ENCODE measurements around the gene CAMTA1. TPM values are rescaled to one million over a fixed set of nuclear protein-coding genes. Genes with fewer than 3 reads are reported as not detected.
"Not testable (repeated sequence)": the region's sequence is repeated elsewhere in the genome, so short reads cannot be mapped to it uniquely, and the experiment has no call there.

Gene CAMTA1
- total RNA-seq, 2 experiments from 2014 or later = 43.3 to 46.0 TPM

DNA sequence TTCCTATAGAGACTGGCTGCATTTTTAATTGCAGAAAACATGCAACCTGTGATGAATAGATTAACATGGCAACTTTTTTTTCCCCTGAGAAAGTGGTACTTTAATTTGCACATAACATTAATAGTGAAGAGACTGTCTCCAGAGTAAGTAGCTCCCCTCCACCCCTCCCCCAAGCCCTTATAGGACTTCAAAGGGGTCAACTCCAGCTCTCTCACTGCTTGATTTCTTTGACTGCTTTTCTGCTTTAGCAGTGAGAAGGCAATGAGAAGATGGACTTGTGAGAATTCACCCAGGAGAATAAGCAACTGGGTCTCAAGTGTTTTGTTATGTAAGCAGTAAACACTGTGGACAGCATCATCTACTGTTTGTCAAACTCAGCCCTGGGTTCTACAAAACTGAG, 355.0 kb downstream of the CAMTA1 start:
- ChIA-PET CTCF (interaction anchor here (1.4 kb wide), 1 partner anchor 250 kb away, joined by 3 read pairs; no protein-coding TSS in a partner anchor), POLR2A (no interaction called here)
- Mint-ChIP-seq H3K36me3 (ENCODE audit: low read depth) (no peaks in the 10 kb centered on the region), H3K27me3 (ENCODE audit: low read depth) (peaks cover 4% of the 10 kb centered on the region), H3K9me3 (ENCODE audit: insufficient read depth) (no peaks in the 10 kb centered on the region), H3K4me1 (ENCODE audit: low read depth) (no peaks in the 10 kb centered on the region), H3K27ac (no peak overlapping the region), H3K4me3 (no peak overlapping the region)
- ATAC-seq (no peak), DNase-seq (no peak)

DNA sequence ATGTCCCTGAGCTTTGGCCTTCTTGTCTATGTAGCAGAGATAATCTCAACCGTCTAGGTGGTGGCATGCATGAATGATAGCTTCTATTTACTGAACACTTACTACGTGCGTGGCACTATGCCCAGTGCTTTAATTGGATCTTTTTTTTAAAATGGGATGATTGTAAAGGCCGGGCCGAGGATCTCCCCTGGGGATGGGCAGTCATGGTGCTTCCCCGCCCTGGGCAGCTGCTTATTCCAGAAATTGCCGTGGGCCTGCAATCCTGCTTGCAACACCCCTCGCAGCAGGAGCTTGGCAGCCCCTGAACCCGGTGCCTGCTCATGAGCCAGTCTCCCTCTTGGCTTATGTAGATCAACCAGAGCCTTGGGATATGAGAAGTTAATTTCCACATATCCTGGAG, 360.7 kb downstream of the CAMTA1 start:
- H3K9me3 Mint-ChIP-seq (ENCODE audit: insufficient read depth) = no peaks in the 10 kb centered on the region
- no peak overlapping the region for H3K4me3 Mint-ChIP-seq
- H3K27me3 Mint-ChIP-seq (ENCODE audit: low read depth) = no peaks in the 10 kb centered on the region
- ATAC-seq (no peak), DNase-seq (no peak)
- H3K4me1 Mint-ChIP-seq (ENCODE audit: low read depth) = no peaks in the 10 kb centered on the region
- CTCF ChIA-PET = no interaction called here
- no peaks in the 10 kb centered on the region for H3K36me3 Mint-ChIP-seq (ENCODE audit: low read depth)
- POLR2A ChIA-PET = no interaction called here
- H3K27ac Mint-ChIP-seq = no peak overlapping the region

DNA sequence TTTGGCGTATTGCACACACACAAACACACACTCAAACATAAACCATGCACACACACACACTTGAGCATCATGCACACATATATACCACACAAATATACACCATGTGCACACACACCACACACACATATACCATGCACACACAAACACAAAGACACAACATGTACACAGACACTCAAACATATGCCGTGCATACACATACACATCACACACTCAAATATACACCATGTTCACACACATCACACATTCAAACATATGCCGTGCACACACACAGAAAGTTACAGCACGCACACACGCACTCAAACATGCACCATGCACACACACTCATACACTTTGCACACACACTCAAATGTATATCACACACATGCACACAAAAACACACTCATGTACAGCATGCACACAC, 361.5 kb downstream of the CAMTA1 start:
- ATAC-seq (no peak), DNase-seq (no peak)
- H3K36me3 Mint-ChIP-seq (ENCODE audit: low read depth) = no peaks in the 10 kb centered on the region
- ChIA-PET CTCF (no interaction called here), POLR2A (no interaction called here)
- no peak overlapping the region for H3K27ac Mint-ChIP-seq
- H3K27me3 Mint-ChIP-seq (ENCODE audit: low read depth) = no peaks in the 10 kb centered on the region
- H3K9me3 Mint-ChIP-seq (ENCODE audit: insufficient read depth) = no peaks in the 10 kb centered on the region
- no peaks in the 10 kb centered on the region for H3K4me1 Mint-ChIP-seq (ENCODE audit: low read depth)
- H3K4me3 Mint-ChIP-seq = no peak overlapping the region

DNA sequence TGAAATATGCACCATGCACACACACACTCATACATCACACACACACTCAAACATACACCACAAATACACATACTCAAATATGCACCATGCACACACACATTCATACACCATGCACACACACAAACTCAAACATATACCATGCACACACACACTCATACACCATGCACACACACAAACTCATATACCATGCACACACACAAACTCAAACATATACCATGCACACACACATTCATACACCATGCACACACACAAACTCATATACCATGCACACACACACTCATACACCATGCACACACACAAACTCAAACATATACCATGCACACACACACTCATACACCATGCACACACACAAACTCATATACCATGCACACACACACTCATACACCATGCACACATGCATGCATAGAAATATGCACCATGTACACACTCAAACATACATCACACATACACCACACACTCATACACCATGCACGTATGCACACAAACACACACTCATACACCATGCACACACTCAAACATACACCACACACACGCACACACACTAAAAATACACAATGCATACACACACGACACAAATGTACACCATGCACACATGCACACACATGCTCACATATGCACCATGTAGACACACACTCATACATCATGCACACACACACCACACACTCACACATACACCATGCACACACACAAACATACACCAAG, 362.5 kb downstream of the CAMTA1 start:
- H3K4me3 Mint-ChIP-seq; ATAC-seq; H3K9me3 Mint-ChIP-seq (ENCODE audit: insufficient read depth); CTCF ChIA-PET; DNase-seq; POLR2A ChIA-PET; H3K36me3 Mint-ChIP-seq (ENCODE audit: low read depth); H3K4me1 Mint-ChIP-seq (ENCODE audit: low read depth); H3K27me3 Mint-ChIP-seq (ENCODE audit: low read depth); H3K27ac Mint-ChIP-seq: not testable (repeated sequence)

DNA sequence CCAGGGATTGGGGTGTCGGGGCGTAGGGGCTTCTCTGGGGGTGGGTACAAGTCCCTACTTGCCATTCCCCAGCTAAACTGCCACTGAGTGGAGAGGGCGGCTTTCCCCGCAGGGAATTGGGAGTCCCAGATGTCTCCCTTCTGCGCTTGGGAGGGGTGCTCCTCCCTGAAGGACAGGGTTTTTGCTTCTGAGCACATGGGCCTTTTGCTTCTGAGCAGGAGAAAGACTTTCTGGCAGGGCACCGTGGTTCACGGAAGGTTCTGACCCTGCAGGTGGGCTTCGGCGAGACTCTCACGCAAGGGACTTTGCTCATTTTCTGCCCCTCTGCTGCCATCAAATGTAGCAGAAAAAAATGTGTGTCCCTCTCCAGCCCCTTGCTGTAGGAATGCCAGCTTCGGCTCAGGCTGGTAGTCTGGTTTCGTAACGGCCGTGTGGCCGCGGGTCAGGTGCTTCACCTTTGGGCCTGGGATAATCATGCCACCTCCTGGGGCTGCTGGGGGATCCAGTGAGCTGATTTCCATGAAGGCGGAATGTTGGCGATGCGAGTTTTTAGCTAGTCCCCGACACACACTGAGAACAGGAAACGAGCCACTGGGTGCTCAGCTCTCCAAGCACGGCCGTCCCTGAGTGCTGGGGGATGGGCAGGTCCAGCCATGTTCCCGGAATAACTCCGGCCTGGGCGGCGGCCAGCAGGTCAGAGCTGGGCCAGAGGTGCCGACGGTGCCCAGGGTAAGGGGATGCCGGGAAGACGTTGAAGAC, 364.0 kb downstream of the CAMTA1 start:
- no peak for ATAC-seq
- no peaks in the 10 kb centered on the region for H3K9me3 Mint-ChIP-seq (ENCODE audit: insufficient read depth)
- ChIA-PET CTCF (no interaction called here), POLR2A (no interaction called here)
- H3K27me3 Mint-ChIP-seq (ENCODE audit: low read depth) = no peaks in the 10 kb centered on the region
- no peak for DNase-seq
- H3K4me3 Mint-ChIP-seq = no peak overlapping the region
- no peak overlapping the region for H3K27ac Mint-ChIP-seq
- H3K4me1 Mint-ChIP-seq (ENCODE audit: low read depth) = no peaks in the 10 kb centered on the region
- H3K36me3 Mint-ChIP-seq (ENCODE audit: low read depth) = no peaks in the 10 kb centered on the region

DNA sequence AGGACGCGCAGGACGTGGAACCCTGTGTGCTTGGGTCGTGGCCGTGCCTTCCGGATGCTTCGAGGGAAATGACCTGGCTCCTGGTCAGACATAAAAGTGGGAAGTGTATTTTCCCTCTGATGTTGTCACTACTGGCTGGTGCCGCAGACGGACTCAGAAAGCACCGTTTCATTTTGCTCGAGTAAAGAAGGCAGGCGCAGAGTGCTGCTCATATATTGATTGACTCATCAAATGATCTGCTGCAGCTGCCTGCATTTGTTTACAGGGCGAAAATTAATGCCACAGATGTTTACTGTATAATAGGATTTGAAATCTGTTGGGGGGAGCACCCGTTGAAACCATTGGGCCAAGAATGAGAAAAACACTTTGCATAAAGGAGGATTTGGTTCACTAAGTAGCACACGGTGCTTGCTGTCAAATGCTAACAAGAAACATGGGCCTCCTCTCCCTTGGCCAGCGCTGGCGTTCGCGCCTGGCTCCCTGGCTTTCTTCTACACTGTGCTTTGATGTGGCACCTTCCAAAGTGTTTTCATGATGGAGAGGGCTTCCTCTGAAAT, 365.5 kb downstream of the CAMTA1 start:
- ATAC-seq (no peak), DNase-seq (no peak)
- Mint-ChIP-seq H3K27me3 (ENCODE audit: low read depth) (no peaks in the 10 kb centered on the region), H3K36me3 (ENCODE audit: low read depth) (no peaks in the 10 kb centered on the region), H3K27ac (no peak overlapping the region), H3K4me3 (no peak overlapping the region), H3K4me1 (ENCODE audit: low read depth) (no peaks in the 10 kb centered on the region), H3K9me3 (ENCODE audit: insufficient read depth) (no peaks in the 10 kb centered on the region)
- ChIA-PET POLR2A (no interaction called here), CTCF (no interaction called here)

DNA sequence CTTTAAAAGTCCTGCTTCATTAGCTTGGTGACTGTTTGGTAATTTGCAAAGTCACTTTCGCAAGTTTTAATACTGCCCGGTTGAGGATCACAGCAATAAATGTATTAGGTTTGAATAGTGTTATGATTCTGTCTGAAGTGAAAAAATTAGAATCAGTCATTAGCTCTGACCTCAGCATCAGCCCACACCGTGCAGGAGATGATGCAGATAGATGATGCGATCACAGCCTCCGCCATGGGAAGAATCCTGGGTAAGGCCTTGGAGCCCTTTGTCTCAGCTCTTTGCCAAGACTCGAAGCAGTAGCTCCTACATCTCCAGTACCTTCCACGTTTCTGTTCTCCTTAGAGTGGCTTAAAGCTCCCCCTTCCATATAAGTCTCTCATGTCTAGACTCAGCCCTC, 366.7 kb downstream of the CAMTA1 start:
- ChIA-PET POLR2A (no interaction called here), CTCF (no interaction called here)
- Mint-ChIP-seq H3K4me3 (no peak overlapping the region), H3K9me3 (ENCODE audit: insufficient read depth) (no peaks in the 10 kb centered on the region), H3K36me3 (ENCODE audit: low read depth) (no peaks in the 10 kb centered on the region), H3K4me1 (ENCODE audit: low read depth) (no peaks in the 10 kb centered on the region), H3K27me3 (ENCODE audit: low read depth) (no peaks in the 10 kb centered on the region), H3K27ac (no peak overlapping the region)
- DNase-seq (no peak), ATAC-seq (no peak)

DNA sequence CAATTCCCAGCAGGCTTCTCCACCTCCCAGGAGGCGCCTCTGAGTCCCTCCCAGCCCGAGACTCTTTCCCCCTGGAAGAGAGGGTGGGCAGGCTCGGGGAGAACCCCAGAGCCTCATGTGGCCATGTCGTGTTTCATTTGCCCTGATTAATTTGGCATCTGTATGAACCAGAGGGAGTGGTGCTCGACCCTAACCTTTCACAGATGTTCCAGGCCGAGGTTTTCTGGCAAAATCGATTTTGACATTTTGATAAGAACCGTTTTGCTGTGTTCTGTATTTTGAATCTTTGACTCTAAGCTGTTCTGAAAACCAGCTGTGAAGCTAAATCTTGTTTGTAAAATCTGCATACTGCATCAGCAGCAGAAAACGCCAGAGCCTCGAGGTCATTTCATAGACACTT, 367.4 kb downstream of the CAMTA1 start:
- no peaks in the 10 kb centered on the region for H3K9me3 Mint-ChIP-seq (ENCODE audit: insufficient read depth)
- no peaks in the 10 kb centered on the region for H3K4me1 Mint-ChIP-seq (ENCODE audit: low read depth)
- H3K4me3 Mint-ChIP-seq = no peak overlapping the region
- no peaks in the 10 kb centered on the region for H3K36me3 Mint-ChIP-seq (ENCODE audit: low read depth)
- ChIA-PET CTCF (no interaction called here), POLR2A (no interaction called here)
- no peak for DNase-seq
- no peak overlapping the region for H3K27ac Mint-ChIP-seq
- no peaks in the 10 kb centered on the region for H3K27me3 Mint-ChIP-seq (ENCODE audit: low read depth)
- ATAC-seq = no peak

DNA sequence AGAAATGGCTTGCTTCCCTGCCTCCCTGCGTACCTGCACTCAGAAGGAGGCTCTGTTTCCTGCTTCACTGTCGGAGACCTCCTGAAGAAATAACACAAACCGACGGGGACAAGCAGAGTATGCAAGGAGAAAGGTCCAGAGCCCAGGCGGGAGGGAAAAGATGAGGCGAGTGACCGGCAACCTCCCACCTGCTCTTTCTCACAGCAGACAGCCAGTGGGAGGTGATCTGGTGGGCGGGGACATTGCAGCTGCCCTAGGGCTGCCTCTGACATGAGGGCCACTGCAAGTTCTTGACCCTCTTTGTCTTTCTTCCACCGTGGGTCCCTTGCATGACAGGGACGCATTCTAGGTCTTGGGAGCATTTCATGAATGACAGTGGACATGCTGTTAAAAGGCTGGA, 368.2 kb downstream of the CAMTA1 start:
- H3K4me1 Mint-ChIP-seq (ENCODE audit: low read depth) = no peaks in the 10 kb centered on the region
- H3K27me3 Mint-ChIP-seq (ENCODE audit: low read depth) = no peaks in the 10 kb centered on the region
- ChIA-PET CTCF (no interaction called here), POLR2A (no interaction called here)
- ATAC-seq (no peak), DNase-seq (no peak)
- H3K36me3 Mint-ChIP-seq (ENCODE audit: low read depth) = no peaks in the 10 kb centered on the region
- H3K9me3 Mint-ChIP-seq (ENCODE audit: insufficient read depth) = no peaks in the 10 kb centered on the region
- no peak overlapping the region for H3K27ac Mint-ChIP-seq
- H3K4me3 Mint-ChIP-seq = no peak overlapping the region

DNA sequence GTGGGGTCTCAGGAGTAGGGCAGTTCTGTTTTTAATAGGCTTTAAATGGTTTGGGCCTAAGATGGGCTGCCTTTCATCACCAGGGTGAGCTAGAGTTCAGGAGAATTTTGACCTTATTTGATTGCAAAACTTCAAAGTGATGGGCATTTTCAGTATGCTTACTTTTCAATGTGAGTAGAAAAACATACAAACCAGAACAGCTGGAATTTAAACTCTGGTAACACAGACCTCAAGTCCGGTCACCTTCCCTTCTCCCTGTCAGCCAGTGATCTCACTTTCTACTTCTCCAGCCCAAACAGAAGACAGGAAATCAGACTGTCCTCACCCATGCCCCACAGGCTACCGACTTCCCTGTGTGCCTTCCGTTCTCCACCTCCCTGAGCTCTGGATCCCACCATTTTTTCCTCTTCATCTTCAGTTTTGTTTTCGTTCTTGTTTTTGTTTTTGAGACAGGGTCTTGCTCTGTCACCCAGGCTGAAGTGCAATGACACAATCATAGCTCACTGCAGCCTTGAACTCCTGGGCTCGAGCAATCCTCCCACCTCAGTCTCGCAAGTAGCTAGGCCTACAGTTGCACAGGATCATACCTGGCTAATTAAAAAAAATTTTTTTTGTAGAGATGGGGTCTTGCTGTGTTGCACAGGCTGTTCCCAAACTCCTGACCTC, 374.0 kb downstream of the CAMTA1 start:
- Mint-ChIP-seq H3K9me3 (ENCODE audit: insufficient read depth) (no peaks in the 10 kb centered on the region), H3K36me3 (ENCODE audit: low read depth) (no peaks in the 10 kb centered on the region), H3K27ac (no peak overlapping the region), H3K4me1 (ENCODE audit: low read depth) (no peaks in the 10 kb centered on the region), H3K4me3 (no peak overlapping the region), H3K27me3 (ENCODE audit: low read depth) (no peaks in the 10 kb centered on the region)
- ChIA-PET CTCF (no interaction called here), POLR2A (no interaction called here)
- ATAC-seq (no peak), DNase-seq (no peak)

DNA sequence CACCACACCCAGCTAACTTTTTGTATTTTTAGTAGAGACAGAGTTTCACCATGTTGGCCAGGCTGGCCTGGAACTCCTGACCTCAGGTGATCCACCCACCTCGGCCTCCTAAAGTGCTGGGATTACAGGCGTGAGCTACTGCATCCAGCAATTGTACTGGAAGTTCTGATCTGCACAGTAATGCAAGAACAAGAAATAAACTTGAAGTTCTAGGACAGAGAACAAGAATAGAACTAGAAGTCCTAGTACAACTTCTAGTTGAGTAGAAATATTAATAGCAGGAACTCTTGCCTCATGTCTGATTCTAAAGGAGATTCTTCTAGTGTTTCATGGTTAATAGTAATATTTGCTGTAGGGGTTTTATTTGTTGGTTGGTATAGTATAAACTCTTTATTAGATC, 383.3 kb downstream of the CAMTA1 start:
- ATAC-seq; H3K9me3 Mint-ChIP-seq (ENCODE audit: insufficient read depth); H3K36me3 Mint-ChIP-seq (ENCODE audit: low read depth); POLR2A ChIA-PET; CTCF ChIA-PET; H3K4me1 Mint-ChIP-seq (ENCODE audit: low read depth); H3K4me3 Mint-ChIP-seq; DNase-seq; H3K27ac Mint-ChIP-seq: not testable (repeated sequence)
- peaks cover 16% of the 10 kb centered on the region for H3K27me3 Mint-ChIP-seq (ENCODE audit: low read depth)

DNA sequence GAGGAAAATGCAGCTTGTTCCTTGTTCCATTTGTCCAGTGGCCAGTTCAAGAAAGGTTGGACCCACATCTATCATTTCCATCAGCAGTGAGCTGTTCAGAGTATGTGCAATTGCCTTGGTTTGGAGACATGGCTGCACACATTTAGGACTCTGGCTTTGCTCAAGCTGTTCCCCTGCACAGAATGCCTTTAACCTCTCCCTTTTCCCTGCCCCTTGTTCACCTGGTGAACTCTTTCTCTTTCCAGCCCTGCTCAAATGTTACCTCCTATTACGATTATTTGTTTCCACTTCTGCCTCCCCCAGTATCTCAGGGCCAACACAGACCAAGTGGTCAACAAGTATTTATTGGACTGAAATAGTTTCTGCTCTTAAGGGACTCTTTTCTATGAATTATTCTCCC, 385.9 kb downstream of the CAMTA1 start:
- no peaks in the 10 kb centered on the region for H3K9me3 Mint-ChIP-seq (ENCODE audit: insufficient read depth)
- no peak overlapping the region for H3K27ac Mint-ChIP-seq
- peaks cover 16% of the 10 kb centered on the region for H3K27me3 Mint-ChIP-seq (ENCODE audit: low read depth)
- CTCF ChIA-PET = no interaction called here
- POLR2A ChIA-PET = no interaction called here
- ATAC-seq (no peak), DNase-seq (no peak)
- no peaks in the 10 kb centered on the region for H3K4me1 Mint-ChIP-seq (ENCODE audit: low read depth)
- H3K4me3 Mint-ChIP-seq = no peak overlapping the region
- no peaks in the 10 kb centered on the region for H3K36me3 Mint-ChIP-seq (ENCODE audit: low read depth)
